CD4-positive, alpha-beta memory T cell (primary cell): ENCODE data around the gene SSU72. TPM values are rescaled to one million over a fixed set of nuclear protein-coding genes. Genes with fewer than 3 reads are reported as not detected.
"Not testable (repeated sequence)": the region's sequence is repeated elsewhere in the genome, so short reads cannot be mapped to it uniquely, and the experiment has no call there.

Experiments
- CTCF ChIA-PET: fragments of 350-600 bp; sonication (Branson Sonifier 250); formaldehyde crosslinking; loops from one replicate; lab custom pipeline; 2021; ENCODE audit warnings: inconsistent platforms; ENCODE audit not compliant: partially characterized antibody; lab: Charles Lee
- POLR2A ChIA-PET: fragments of 350-600 bp; sonication (Branson Sonifier 250); formaldehyde crosslinking; loops from one replicate; lab custom pipeline; 2021; ENCODE audit not compliant: partially characterized antibody; lab: Charles Lee
- DNase-seq, 5 donors: peaks; one replicate each; pipeline versions ENCODE4 v3.0.0 to v3.0.0-alpha.2; 2020 to 2022; ENCODE audit warnings: mixed read lengths in 1 of 5
- H3K27ac ChIP-seq: one replicate; pipeline ENCODE4 v1.7.0; 2013; ENCODE audit warnings: low read depth, low read length
- H3K27me3 ChIP-seq: 2 replicates; pipeline ENCODE4 v1.7.0; 2013; ENCODE audit warnings: mild to moderate bottlenecking, low read length, moderate library complexity; ENCODE audit not compliant: insufficient read depth
- H3K36me3 ChIP-seq: 2 replicates; pipeline ENCODE4 v1.7.0; 2013; ENCODE audit warnings: mild to moderate bottlenecking, low read length, moderate library complexity; ENCODE audit not compliant: insufficient read depth
- H3K4me1 ChIP-seq: 2 replicates; pipeline ENCODE4 v1.7.0; 2013; ENCODE audit warnings: mild to moderate bottlenecking, low read length, moderate library complexity; ENCODE audit not compliant: insufficient read depth
- H3K4me3 ChIP-seq, 2 donors: one replicate each; pipeline ENCODE4 v1.7.0; 2013; ENCODE audit warnings: low read length in 2 of 2, mild to moderate bottlenecking in 1 of 2
- H3K9me3 ChIP-seq, 2 donors: one replicate each; pipeline ENCODE4 v1.7.0; 2013; ENCODE audit warnings: low read length in 2 of 2, control low read depth in 1 of 2; ENCODE audit not compliant: control insufficient read depth in 1 of 2
- H3K27ac Mint-ChIP-seq, 7 donors: one replicate each; pipeline ENCODE4 v1.8.0; 2020 to 2021; ENCODE audit warnings: mixed read lengths in 7 of 7, mild to moderate bottlenecking in 6 of 7, inconsistent platforms in 3 of 7, moderate library complexity in 3 of 7
- H3K27me3 Mint-ChIP-seq, 2 donors: one replicate each; pipeline ENCODE4 v1.8.0; 2020 to 2021; ENCODE audit warnings: mixed read lengths in 2 of 2
- H3K36me3 Mint-ChIP-seq, 2 donors: one replicate each; pipeline ENCODE4 v1.8.0; 2020 to 2021; ENCODE audit warnings: mixed read lengths in 2 of 2, inconsistent platforms in 1 of 2, mild to moderate bottlenecking in 1 of 2
- H3K4me1 Mint-ChIP-seq, 4 donors: one replicate each; pipeline ENCODE4 v1.8.0; 2020 to 2021; ENCODE audit warnings: mixed read lengths in 4 of 4, mild to moderate bottlenecking in 1 of 4
- H3K4me3 Mint-ChIP-seq, 8 donors: one replicate each; pipeline ENCODE4 v1.8.0; 2020 to 2021; ENCODE audit warnings: mixed read lengths in 8 of 8, mild to moderate bottlenecking in 7 of 8, moderate library complexity in 6 of 8, inconsistent platforms in 3 of 8
- H3K9me3 Mint-ChIP-seq, 8 donors: one replicate each; pipeline ENCODE4 v1.8.0; 2020 to 2021; ENCODE audit warnings: mixed read lengths in 8 of 8, mild to moderate bottlenecking in 5 of 8, inconsistent platforms in 3 of 8, moderate library complexity in 1 of 8
- intact Hi-C: fragments of 100-400 bp; cut with micrococcal nuclease; formaldehyde crosslinking; loops from one replicate; pipeline ENCODE4 v1.15.1; 2023
- polyA plus RNA-seq, 2 donors: library from polyadenylated mRNA; unstranded; fragments of 300-500 nt; fragmentation: Illumina TruSeq; gene quantifications; one replicate each; pipeline ENCODE4 v1.2.3, GENCODE V29; 2021
- total RNA-seq, 2 experiments: library from RNA; stranded (reverse); gene quantifications; one replicate each; pipeline ENCODE4 v1.2.3, GENCODE V29; 2021

Gene SSU72
- total and polyA plus RNA-seq, 4 experiments from 2014 or later, result 128 to 209 (median 167) TPM

DNA sequence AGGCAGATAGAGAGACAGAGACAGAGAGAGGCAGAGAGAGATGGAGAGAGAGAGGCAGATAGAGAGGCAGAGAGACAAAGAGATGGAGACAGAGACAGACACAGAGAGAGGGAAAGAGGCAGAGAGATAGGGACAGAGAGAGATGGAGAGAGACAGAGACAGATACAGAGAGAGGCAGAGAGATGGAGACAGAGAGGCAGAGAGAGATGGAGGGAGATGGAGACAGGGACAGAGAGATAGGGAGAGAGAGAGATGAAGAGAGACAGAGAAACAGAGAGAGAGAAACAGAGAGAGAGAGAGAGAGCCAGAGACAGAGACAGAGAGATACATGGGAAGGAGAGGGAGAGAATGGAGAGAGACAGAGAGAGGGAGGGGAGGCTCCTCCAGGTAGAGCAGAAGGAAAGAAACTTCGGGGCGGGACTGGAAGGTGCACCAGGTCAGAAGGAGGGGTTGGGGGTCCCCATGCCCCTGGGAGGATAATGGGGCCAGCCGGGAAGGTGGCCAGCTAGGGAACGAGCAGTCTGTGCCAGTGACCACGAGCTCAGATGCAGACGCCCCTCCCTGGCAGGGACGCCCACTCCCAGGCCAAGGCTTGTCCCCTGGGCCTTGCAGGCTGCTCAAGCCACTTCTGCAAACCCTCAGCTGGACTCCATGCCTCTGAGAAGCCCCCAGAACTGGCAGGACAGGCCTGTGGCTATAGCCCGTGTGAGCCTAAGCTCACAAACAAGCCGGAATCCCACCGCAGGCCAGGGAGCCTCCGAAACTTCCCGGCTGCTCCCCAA, 22.0 kb upstream of the SSU72 start:
- H3K4me1 Mint-ChIP-seq, result peaks cover 0 to 16% (median 1%) of the 10 kb centered on the region in 4 donors
- DNase-seq, result no peak
- peaks cover 0 to 4% of the 10 kb centered on the region in 2 donors for H3K27me3 Mint-ChIP-seq
- no peaks in the 10 kb centered on the region for H3K27me3 ChIP-seq
- H3K27ac Mint-ChIP-seq, result no peak overlapping the region
- H3K4me1 ChIP-seq, result peaks cover 9% of the 10 kb centered on the region
- no peak overlapping the region for H3K4me3 ChIP-seq
- POLR2A ChIA-PET, result interaction anchor here (1.5 to 1.9 kb wide), 2 partner anchors 12 to 18 kb away, joined by 3 to 13 read pairs; partner anchors contain the start of gene MIB2
- H3K27ac ChIP-seq, result no peak overlapping the region
- H3K4me3 Mint-ChIP-seq, result no peak overlapping the region
- H3K9me3 Mint-ChIP-seq, result peaks cover 0 to 2% (median 0%) of the 10 kb centered on the region in 8 donors
- CTCF ChIA-PET, result no interaction called here
- no peaks in the 10 kb centered on the region for H3K36me3 Mint-ChIP-seq
- no peaks in the 10 kb centered on the region for H3K36me3 ChIP-seq
- intact Hi-C loops, result no loop called here
- no peaks in the 10 kb centered on the region for H3K9me3 ChIP-seq

DNA sequence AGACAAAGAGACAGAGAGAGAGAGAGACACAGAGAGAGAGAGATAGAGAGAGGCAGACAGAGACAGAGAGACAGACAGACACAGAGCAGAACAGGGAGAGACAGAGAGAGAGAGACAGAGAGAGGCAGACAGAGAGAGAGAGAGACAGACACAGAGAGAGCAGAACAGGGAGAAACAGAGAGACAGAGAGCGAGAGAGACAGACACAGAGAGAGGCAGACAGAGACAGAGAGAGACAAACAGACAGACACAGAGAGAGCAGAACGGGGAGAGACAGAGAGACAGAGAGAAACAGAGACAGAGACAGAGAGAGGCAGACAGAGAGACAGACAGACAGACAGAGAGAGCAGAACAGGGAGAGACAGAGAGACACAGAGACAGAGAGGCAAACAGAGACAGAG, 20.7 kb upstream of the SSU72 start:
- H3K36me3 Mint-ChIP-seq, H3K27me3 Mint-ChIP-seq, H3K4me1 ChIP-seq, H3K36me3 ChIP-seq, H3K4me3 Mint-ChIP-seq, H3K27me3 ChIP-seq, H3K27ac ChIP-seq, CTCF ChIA-PET, H3K9me3 ChIP-seq, H3K9me3 Mint-ChIP-seq, H3K4me3 ChIP-seq, DNase-seq, H3K27ac Mint-ChIP-seq, POLR2A ChIA-PET, intact Hi-C loops: not testable (repeated sequence)
- H3K4me1 Mint-ChIP-seq, result peaks cover 0 to 13% (median 1%) of the 10 kb centered on the region in 4 donors

DNA sequence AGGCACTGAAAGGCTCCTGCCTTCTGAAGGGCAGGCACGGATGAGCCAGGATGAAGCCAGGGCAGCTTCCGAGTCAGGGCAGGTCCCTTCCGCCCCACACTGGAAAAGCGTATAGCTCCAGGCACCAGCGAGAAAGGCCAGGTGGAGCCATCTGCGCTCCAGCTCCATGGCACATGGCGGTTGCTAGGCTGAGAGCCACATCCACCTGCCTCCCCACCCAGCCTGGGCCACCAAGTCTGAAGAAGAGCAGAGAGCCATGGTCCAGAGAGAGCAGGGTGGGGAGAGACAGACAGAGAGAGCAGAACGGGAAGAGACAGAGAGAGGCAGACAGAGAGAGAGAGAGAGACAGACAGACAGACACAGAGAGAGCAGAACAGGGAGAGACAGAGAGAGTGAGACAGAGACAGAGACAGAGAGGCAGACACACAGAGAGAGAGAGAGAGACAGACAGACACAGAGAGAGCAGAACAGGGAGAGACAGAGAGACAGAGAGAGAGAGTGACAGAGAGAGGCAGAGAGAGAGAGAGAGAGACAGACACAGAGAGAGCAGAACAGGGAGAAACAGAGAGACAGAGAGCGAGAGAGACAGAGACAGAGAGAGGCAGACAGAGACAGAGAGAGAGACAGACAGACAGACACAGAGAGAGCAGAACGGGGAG, 20.1 kb upstream of the SSU72 start:
- Mint-ChIP-seq H3K27me3 (peaks cover 0 to 4% of the 10 kb centered on the region in 2 donors), H3K36me3 (no peaks in the 10 kb centered on the region), H3K4me1 (peaks cover 0 to 13% (median 1%) of the 10 kb centered on the region in 4 donors), H3K9me3 (peaks cover 0 to 4% (median 0%) of the 10 kb centered on the region in 8 donors), H3K27ac (no peak overlapping the region), H3K4me3 (no peak overlapping the region)
- intact Hi-C loops, result no loop called here
- H3K4me3 ChIP-seq, result no peak overlapping the region
- no peaks in the 10 kb centered on the region for H3K36me3 ChIP-seq
- H3K27ac ChIP-seq, result no peak overlapping the region
- H3K9me3 ChIP-seq, result no peaks in the 10 kb centered on the region
- ChIA-PET POLR2A (interaction anchor here (1.5 kb wide), 1 partner anchor 20 kb away, joined by 5 read pairs; no protein-coding TSS in a partner anchor), CTCF (interaction anchor here (0.8 kb wide), 1 partner anchor 8 kb away, joined by 3 read pairs; no protein-coding TSS in a partner anchor)
- H3K27me3 ChIP-seq, result no peaks in the 10 kb centered on the region
- no peak for DNase-seq
- H3K4me1 ChIP-seq, result peaks cover 3% of the 10 kb centered on the region

DNA sequence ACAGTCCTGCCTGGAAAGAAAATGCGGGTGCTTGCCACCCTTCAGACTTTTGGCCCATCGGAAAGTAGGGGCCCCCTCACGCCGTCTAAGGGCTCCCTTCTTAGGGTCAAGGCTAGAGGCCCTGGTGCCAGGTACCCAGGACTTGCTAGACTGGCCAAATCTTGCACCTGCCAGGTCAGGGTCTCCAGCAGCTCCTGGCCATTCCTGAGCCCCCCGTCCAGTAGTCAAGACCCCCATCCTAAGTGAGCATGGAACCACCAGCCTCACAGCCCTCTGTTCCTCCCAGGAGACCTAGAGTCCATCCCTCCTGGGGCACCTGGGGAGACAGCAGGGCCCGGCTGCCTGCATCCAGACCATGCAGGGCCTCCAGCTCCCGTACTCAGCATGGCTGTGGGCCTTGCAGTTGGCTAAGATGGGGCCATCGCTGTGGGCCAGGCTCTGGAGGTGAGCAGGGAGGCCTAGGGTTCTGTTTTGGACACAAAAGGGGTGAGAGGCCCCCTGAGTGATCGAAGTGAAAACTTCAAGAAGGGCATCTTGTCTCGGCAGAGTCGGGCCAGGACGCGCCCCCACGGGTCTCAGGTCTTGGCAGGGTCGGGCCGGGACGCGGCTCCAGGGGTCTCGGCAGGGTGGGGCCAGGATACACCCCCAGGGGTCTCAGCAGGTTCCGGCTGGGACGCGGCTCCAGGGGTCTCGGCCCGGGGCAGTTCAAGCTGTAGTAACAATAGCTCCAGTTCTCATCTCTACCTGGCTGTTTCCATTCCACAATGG, 19.4 kb upstream of the SSU72 start:
- H3K9me3 Mint-ChIP-seq, result peaks cover 0 to 4% (median 0%) of the 10 kb centered on the region in 8 donors
- H3K4me1 Mint-ChIP-seq, result peaks cover 0 to 12% (median 1%) of the 10 kb centered on the region in 4 donors
- no peak for DNase-seq
- peak overlapping the region in 1 of 7 donors; percentile 65 for H3K27ac Mint-ChIP-seq
- Histone ChIP-seq H3K27me3 (no peaks in the 10 kb centered on the region), H3K4me1 (no peaks in the 10 kb centered on the region), H3K9me3 (no peaks in the 10 kb centered on the region), H3K4me3 (no peak overlapping the region), H3K27ac (no peak overlapping the region), H3K36me3 (no peaks in the 10 kb centered on the region)
- ChIA-PET POLR2A (interaction anchor here (1.5 kb wide), 1 partner anchor 20 kb away, joined by 5 read pairs; no protein-coding TSS in a partner anchor), CTCF (interaction anchor here (0.8 kb wide), 1 partner anchor 8 kb away, joined by 3 read pairs; no protein-coding TSS in a partner anchor)
- H3K27me3 Mint-ChIP-seq, result peaks cover 0 to 3% of the 10 kb centered on the region in 2 donors
- intact Hi-C loops, result no loop called here
- no peaks in the 10 kb centered on the region for H3K36me3 Mint-ChIP-seq
- H3K4me3 Mint-ChIP-seq, result no peak overlapping the region

- Histone ChIP-seq H3K27me3 (no peaks in the 10 kb centered on the region), H3K36me3 (no peaks in the 10 kb centered on the region), H3K27ac (no peak overlapping the region), H3K4me1 (no peaks in the 10 kb centered on the region), H3K4me3 (no peak overlapping the region), H3K9me3 (no peaks in the 10 kb centered on the region)
- intact Hi-C loops, result no loop called here
- Mint-ChIP-seq H3K4me3 (no peak overlapping the region), H3K27ac (no peak overlapping the region), H3K27me3 (peaks cover 0 to 4% of the 10 kb centered on the region in 2 donors), H3K4me1 (no peaks in the 10 kb centered on the region), H3K36me3 (no peaks in the 10 kb centered on the region), H3K9me3 (peaks cover 0 to 2% (median 0%) of the 10 kb centered on the region in 8 donors)
- ChIA-PET POLR2A (no interaction called here), CTCF (no interaction called here)
- DNase-seq, result no peak
Measured at GRCh38 chr1:1591452-1591851, 16.8 kb upstream of the SSU72 start.

DNA sequence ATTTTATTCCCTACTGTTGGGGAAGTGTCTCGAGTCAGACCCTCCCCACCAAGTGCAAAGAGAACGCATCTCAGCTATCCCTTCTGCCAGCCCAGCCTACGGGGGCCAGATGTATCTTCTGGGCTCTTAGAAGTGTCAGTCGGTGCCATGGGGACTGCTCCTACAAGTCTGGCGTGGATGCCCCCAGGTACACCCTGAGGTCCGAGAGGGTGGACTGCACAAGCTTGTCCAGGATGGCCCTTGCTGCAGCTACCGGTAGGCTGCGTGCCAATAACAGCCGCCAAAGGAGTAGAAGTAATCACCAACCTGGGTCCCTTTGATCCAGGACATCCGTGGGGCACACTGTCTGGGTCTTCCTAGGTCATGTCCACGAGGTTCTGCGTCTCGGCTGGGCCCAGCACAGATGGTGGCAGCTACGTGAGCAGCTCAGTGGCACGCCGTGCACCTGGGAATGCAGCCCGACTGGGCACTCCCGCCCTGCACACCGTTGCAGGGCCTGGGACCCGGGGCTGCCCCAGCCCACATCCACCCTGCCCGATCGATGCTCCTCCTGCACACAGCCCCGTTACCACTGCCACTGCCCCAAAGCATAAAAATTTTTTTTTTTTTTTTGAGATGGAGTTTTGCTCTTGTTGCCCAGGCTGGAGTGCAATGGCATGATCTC, 8.8 kb upstream of the SSU72 start:
- CTCF ChIA-PET, result no interaction called here
- Mint-ChIP-seq H3K27me3 (peaks cover 8 to 16% of the 10 kb centered on the region in 2 donors), H3K4me3 (no peak overlapping the region), H3K9me3 (no peaks in the 10 kb centered on the region), H3K27ac (peak overlapping the region in 1 of 7 donors; percentile 30), H3K36me3 (no peaks in the 10 kb centered on the region), H3K4me1 (no peaks in the 10 kb centered on the region)
- Histone ChIP-seq H3K4me3 (no peak overlapping the region), H3K9me3 (no peaks in the 10 kb centered on the region), H3K36me3 (no peaks in the 10 kb centered on the region), H3K4me1 (no peaks in the 10 kb centered on the region), H3K27me3 (no peaks in the 10 kb centered on the region), H3K27ac (no peak overlapping the region)
- no peak for DNase-seq
- POLR2A ChIA-PET, result interaction anchor here (1.0 kb wide), 1 partner anchor 11 kb away, joined by 3 read pairs; no protein-coding TSS in a partner anchor
- intact Hi-C loops, result no loop called here
